Activated CD4-positive, alpha-beta T cell treated with anti-CD3 and anti-CD28 coated beads for 1 hour (primary cell): ENCODE measurements around the gene NQO2.
A peak's percentile ranks its signal among the peaks of the same experiment; 100 is the strongest.
"Not testable (repeated sequence)": the region's sequence is repeated elsewhere in the genome, so short reads cannot be mapped to it uniquely, and the experiment has no call there.

Source experiments
- DNase-seq: peaks from one replicate; pipeline ENCODE4 v3.0.0-alpha.2; 2020

Gene NQO2

DNA sequence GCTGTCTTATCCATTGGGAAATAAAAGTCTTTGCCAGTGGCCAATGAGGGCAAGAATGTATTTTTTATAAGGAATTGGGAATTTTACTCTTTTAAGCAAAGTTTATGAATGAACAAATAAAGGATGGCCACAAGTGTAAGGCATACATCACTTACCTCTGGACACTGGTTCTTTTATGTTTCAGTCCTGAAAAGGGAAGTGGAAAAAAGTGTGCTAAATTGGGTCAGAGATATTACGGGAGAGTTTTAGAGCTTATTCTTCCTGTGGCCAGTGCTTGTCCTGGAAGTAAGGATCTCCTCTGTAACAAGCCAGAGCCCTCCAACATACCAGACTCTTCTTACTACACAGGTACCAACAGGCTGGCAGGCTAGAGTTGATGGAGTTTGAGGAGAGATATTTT lies 46.1 kb downstream of the NQO2 start:
- no peak for DNase-seq

DNA sequence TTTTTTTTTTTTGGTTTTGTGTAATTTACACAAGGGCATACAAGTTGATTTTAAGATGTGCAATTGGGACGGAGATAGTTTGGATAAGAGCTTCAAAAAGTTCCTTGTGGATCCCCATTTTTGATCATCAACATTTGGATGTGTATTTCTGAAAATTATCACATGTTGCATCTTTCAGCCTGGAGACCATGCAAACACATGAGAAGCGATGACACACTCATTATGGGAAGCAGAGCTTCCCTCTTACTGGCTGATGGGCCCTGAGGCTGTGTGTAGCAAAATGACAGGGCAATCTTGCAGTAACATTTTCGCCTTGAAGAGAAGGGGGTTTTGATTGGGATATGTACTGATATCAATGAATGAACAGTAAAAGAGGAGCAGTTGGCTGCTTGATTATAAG lies 46.6 kb downstream of the NQO2 start:
- DNase-seq, result no peak

DNA sequence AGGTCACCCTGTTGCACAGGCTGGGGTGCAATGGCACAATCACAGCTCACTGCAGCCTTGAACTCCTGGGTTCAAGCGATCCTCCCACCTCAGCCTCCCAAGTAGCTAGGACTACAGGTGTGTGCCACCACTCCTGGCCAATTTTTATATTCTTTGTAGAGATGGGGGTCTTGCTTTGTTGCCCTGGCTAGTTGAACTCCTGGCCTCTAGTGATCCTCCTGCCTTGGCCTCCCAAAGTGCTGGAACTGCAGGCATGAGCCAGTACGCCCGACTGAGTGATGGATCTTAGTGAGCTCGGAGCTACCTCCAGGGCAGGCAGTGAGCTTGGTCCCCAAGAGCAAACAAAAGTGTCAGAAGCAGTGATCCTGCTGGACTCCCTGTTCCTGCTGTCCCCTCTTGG lies 48.3 kb downstream of the NQO2 start:
- DNase-seq, result not testable (repeated sequence)

DNA sequence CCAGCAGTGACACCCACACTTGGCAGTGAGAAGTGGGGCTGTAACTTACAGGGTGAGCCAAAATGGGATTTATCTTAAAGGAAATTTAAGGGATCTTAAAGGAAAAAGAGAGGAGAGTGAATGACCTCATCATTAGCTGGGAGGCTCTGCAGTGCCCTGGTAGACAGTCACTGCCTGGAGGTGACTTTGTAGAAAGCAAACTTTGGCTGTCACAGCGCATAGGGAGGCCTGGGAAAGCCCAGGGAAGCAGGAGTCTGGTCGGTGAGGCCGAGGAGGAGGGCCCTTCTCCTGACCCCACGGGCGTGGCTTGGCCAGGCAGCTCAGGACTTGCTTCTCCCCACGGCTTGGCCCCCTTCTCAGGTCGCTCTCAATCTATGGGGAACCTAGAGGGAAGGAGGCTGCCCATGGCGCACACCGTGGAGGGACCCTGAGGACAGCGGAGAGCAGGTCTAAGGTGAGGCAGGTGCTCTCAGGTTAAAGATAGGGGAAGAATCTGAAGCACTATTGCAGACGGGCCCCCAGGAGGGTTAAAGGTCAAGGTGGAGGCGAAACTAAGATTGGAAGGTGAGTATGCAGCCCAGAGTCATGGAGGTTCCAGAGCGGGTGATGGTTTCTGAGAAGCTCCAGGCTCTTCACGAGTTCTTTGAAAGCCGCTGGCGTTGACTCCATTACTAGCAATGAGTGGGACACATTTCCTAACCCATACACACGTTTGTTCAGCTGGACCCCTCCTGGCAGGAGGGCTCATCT lies 53.0 kb downstream of the NQO2 start:
- no peak for DNase-seq

DNA sequence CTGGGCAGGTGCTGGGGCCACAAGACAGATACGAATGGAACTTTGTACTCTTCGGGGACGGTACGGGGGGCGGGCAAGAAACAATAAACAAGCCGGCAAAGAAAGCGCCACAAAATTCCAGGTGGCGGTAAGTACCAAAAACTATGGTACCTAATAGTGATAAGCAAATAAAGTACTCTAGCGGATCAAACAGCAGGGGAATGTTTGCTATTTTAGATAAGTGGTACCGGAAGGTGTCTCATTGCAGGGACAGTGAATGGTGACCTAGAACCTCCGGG lies 53.5 kb downstream of the NQO2 start:
- no peak for DNase-seq

DNA sequence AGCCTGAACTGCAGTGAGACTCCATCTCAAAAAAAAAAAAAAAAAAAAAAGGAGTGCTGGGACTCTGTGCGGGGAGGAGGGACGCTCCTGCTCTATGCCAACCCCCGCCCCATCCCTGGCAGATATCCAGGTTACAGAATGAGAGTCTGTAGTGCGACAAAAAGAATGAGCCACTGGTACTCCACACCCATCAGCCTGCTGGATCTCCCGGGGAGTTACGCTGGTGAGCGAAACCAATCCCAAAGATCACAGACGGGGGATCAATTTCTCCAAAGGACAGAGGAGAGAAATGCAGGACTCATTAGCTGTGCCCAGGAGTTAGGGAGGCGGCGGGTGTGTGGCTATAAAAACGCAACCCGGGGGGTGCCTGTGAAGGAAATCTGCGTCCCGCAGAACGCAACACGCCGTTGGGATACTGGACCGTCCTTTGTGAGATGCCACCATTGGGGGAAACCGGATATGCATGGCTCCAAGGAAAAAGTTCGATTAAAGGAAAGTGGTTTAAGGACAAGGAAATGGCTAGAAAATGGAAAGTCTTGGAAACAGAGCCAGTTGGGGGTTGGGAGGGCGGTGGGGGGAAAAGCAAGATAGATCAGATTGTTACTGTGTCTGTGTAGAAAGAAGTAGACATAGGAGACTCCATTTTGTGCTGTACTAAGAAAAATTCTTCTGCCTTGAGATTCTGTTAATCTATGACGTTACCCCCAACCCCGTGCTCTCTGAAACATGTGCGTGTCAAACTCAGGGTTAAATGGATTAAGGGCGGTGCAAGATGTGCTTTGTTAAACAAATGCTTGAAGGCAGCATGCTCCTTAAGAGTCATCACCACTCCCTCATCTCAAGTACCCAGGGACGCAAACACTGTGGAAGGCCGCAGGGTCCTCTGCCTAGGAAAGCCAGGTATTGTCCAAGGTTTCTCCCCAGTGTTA lies 54.8 kb downstream of the NQO2 start:
- DNase-seq, result not testable (repeated sequence)

DNA sequence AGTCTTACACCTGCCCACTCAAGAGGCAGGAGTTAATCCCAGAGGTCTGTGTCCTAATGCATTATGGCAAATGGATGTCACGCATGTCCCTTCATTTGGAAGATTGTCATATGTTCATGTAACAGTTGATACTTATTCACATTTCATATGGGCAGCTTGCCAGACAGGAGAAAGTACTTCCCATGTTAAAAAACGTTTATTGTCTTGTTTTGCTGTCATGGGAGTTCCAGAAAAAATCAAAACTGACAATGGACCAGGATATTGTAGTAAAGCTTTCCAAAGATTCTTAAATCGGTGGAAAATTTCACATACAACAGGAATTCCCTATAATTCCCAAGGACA lies 55.4 kb downstream of the NQO2 start:
- DNase-seq, result not testable (repeated sequence)

DNA sequence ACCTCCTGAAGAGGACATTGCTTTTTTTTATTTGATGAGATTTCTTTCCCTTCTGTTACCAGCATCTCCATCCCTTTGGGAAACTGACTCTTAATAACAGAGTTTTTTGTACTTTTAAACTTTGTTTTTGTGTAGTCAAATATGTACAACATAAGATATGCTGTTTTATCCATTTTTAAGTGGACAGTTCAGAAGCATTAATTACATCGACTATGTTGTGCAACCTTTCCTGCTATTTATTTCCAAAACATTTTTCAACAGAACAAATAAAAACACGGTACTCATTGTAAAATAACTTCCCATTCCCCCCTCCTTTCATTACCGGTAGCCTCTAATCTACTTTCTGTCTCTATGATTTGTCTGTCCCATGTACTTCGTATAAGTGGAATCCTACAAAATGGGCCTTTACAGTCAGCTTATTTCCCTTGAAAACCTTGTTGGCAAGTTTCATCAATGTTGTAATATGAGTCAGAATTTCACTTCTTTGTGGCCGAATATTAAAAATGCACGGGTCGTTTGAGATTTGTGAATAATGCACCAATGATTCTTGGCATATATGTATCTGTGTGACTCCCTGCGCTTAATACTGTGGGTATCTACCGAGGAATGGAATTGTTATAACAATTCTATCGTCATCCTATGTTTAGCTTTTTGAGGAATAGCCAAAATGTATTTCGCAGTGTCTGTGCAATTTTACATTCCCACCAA lies 57.5 kb downstream of the NQO2 start:
- no peak for DNase-seq

DNA sequence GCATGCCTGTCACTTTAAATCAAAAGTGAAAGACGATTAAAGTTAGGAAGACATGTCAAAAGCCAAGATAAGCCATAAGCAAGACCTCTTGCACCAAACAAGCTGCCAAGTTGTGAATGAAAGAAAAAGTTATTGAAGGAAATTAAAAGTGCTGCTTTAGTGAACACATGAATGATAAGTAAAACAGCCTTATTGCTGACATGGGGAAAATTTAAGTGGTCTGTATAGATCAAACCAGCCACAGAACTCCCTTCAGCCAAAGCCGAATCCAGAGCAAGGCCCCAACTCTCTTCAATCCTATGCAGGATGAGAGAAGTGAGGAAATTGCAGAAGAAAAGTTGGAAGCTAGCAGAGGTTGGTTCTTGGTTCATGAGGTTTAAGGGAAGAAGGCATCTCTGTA lies 59.3 kb downstream of the NQO2 start:
- DNase-seq, result no peak

DNA sequence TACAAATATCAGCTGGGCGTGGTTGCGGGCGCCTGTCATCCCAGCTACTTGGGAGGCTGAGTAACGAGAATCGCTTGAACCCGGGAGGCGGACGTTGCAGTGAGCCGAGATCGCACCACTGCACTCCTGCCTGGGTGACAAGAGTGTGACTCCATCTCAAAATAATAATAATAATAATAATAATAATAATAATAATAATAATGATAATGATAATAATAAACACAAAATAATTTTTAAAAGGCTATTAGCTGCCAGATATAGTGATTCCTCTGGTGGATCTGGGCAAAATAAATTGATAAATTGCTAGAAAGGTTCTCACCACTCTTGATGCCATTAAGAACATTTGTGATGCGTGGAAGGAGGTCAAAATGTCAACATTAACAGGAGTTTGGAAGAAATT lies 60.4 kb downstream of the NQO2 start:
- DNase-seq, result not testable (repeated sequence)

DNA sequence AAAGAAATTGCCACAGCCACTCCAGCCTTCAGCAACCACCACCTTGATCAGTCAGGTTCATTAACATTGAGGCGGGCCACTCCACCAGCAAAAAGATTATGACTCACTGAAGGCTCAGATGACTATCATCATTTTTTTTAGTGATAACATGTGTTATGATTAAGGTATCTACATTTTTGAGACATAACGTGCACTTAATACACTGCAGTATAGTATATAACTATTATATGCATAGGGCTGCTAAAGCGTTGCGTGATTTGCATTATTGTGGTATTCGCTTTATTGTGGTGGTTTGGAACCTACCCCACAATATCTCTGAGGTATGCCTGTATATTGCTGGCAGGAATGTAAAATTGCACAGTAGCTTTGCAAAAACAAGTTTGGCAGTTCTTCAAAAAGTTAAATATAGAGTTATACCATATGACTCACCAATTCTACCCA lies 61.8 kb downstream of the NQO2 start:
- DNase-seq, result no peak

DNA sequence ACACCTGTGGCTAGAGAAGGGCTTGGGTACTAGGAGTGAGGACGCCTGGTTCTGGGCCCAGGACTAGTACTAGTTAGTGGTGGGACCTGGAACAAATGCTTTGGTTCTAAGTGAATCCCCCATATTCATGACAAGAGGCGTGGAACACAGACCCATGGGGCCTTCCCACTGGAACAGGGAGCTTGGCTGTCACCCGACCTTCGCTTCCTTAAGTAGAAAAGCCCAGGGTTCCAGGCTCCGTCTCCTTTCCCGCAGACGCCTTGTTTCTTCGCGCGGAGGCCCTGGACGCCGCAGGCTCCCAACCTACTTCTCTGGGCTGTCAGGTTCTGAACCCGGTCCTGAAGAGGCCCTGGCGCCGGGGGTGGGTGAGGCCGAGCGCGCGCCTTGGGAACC lies 63.6 kb downstream of the NQO2 start:
- DNase-seq, result not testable (repeated sequence)

DNA sequence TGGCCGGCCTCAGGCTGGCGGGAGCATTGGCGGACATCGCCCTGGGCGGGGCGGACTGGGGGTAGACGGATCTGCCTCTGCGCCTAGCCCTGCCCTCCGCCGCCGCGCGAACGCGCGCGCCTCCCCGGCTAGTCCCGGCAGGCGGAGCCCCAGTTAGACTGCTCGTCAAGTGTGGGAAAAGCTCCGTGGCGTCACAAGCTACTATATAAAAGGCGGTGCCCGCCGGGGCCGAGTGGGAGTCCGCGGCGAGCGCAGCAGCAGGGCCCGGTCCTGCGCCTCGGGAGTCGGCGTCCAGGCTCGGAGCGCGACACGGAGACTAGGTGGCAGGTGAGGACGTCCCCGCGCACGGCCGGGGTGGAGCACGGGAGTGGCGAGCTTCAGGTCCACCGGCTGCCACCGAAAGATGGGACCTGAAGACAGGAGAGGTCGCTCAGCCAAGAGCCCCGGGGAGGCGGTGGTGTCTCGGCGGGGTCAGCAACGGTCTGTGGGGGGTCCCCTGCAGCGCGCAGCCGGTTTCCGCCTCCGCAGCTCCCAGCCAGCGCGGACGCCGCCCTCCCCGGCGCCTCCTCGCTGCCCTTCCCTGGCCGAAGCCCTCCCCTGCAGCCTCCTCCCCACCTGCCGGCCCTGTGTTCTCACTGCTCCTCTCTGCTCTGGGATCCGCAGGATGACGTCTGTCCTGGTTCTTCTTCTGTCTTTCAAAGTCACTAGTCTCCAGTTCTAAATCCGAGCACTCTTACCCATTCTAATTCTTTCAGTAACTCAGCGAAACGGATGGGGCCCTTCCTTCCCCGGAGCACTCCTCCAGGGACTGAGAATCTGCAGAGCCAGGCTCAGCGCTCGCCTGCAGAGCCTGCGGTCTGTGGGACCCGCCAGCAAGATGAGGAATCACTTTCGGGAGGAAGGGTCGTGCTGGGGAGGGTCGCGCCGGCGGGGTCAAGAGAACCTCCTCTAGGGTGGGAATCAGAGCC lies 64.3 kb downstream of the NQO2 start:
- peak; percentile 90 for DNase-seq

DNA sequence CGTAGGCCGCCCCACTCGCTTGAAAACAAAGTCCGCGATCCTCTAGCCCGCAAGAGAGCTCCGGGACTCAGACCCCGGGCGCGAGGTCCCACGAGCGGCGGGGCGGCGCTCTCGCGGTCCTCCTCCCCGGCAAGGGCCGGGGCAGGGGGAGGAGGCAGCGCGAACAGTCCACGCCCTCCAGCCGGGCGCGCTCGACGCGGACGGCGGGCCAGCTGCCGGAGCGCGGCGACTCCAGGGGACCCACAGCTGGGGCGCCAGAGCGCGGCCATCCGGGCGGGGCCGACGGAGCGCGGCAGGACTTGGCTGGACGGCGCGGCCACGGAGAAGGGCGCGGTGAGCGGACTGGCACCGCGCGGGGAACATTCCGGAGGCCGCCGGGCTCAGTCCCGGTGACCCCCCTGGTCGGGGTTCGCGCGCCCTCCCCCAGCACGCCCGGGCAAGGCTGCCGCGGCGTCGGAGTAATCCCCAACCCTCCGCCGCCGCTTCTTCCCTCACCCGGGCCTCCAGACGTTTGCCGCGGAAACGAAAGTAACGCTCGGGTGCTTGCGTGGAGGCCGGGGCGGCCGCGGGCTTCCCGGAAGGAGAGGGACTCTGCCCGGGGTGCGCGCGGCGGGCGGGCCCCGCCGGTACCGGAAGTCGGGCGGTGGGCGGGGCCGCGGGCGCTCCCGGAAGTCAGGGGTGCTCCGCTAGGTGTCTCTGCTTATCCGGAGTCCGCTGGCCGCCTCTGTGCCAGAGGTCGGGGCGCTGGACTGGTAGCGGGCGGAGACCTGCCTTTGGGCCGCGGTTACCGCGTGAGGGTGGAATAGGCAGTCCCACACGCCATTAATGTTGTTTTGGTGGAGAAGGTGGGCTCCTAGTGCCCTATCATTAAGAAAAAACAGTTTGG lies 68.9 kb downstream of the NQO2 start, which contains the start of gene RIPK1:
TSS of gene RIPK1 (plus strand) at position 166 of the 886 bp plus-strand sequence. CDS start 8,330 bp downstream, outside the sequence.
- DNase-seq, result peak; percentile 90
